ENCODE data around the gene EML5.

The EML5 gene

DNA sequence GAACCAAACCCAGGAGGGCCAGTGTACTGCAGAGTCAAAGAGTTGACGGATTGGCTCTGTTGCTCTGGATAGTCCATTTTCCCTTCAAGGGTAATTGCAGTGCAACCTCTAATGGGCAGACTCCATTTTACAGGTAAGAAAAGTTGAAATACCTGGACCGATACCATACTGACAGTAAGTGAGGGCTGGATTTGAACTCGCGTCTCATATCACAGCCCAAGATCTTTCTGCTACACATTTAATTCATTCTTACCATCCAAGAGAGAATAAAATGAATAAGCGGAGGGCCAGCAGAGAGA, 230.3 kb downstream of the EML5 start:
- H3K27ac ChIP-seq = peak overlapping the region; percentile 72
- TF ChIP-seq ZFX (IDR thresholded peaks at IDR 0.05; ENCODE audit: borderline replicate concordance) = no peak
- TF ChIP-seq, protein P1, sequence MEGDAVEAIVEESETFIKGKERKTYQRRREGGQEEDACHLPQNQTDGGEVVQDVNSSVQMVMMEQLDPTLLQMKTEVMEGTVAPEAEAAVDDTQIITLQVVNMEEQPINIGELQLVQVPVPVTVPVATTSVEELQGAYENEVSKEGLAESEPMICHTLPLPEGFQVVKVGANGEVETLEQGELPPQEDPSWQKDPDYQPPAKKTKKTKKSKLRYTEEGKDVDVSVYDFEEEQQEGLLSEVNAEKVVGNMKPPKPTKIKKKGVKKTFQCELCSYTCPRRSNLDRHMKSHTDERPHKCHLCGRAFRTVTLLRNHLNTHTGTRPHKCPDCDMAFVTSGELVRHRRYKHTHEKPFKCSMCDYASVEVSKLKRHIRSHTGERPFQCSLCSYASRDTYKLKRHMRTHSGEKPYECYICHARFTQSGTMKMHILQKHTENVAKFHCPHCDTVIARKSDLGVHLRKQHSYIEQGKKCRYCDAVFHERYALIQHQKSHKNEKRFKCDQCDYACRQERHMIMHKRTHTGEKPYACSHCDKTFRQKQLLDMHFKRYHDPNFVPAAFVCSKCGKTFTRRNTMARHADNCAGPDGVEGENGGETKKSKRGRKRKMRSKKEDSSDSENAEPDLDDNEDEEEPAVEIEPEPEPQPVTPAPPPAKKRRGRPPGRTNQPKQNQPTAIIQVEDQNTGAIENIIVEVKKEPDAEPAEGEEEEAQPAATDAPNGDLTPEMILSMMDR (IDR thresholded peaks at IDR 0.05) = no peak
